Endothelial cell of umbilical vein (primary cell): ENCODE results near the gene LRRC8B. TPM values are rescaled to one million over a fixed set of nuclear protein-coding genes. Genes with fewer than 3 reads are reported as not detected.

ENCODE experiments used
- BruUV-seq: library from RNA; stranded (reverse); fragments of 400-500 nt; replicated peaks from 2 replicates; lab custom pipeline; 2021; lab: Mats Ljungman, UMichigan
- CTCF ChIA-PET: fragments of 300-600, 350-600 bp; sonication (Branson Sonifier 250); formaldehyde crosslinking; loops from one replicate; lab custom pipeline; 2021; ENCODE audit warnings: antibody characterized with exemption, inconsistent platforms; lab: Charles Lee
- POLR2A ChIA-PET: fragments of 300-600, 350-600 bp; sonication (Branson Sonifier 250); formaldehyde crosslinking; loops from one replicate; lab custom pipeline; 2021; ENCODE audit warnings: antibody characterized with exemption, inconsistent platforms; lab: Charles Lee
- DNase-seq: peaks from one replicate; pipeline ENCODE4 v3.0.0-alpha.2; 2011; ENCODE audit warnings: low read depth, low spot score
- FAIRE-seq: peaks from 2 replicates; lab custom pipeline; 2011; peaks lifted over from hg19 to GRCh38; lab: Jason Lieb, UNC
- H2AFZ ChIP-seq: 2 replicates; pipeline ENCODE4 v1.6.0; 2012; ENCODE audit warnings: low read depth, low read length, control low read depth, inconsistent platforms
- H3K27ac ChIP-seq: 2 replicates; pipeline ENCODE4 v1.5.1; 2011; ENCODE audit warnings: low read depth, mild to moderate bottlenecking, control low read depth, low read length, moderate library complexity; ENCODE audit not compliant: insufficient read depth
- H3K27me3 ChIP-seq, 2 experiments: 2 replicates each; pipeline versions ENCODE4 v1.6.0 to v1.6.1; 2011; ENCODE audit warnings: low read length in 2 of 2, mixed read lengths in 1 of 2; ENCODE audit not compliant: control insufficient read depth in 2 of 2, insufficient read depth in 2 of 2
- H3K36me3 ChIP-seq, 2 experiments: 2 replicates in 1 of 2; 3 replicates in 1 of 2; pipeline ENCODE4 v1.5.1; 2011; ENCODE audit warnings: low read length in 2 of 2, mild to moderate bottlenecking in 1 of 2, moderate library complexity in 1 of 2; ENCODE audit not compliant: control insufficient read depth in 2 of 2, insufficient read depth in 2 of 2; ENCODE audit errors: extremely low read depth in 1 of 2
- H3K4me1 ChIP-seq: 3 replicates; pipeline ENCODE4 v1.5.1; 2011; ENCODE audit warnings: mild to moderate bottlenecking, low read length; ENCODE audit not compliant: control insufficient read depth, insufficient read depth; ENCODE audit errors: extremely low read depth
- H3K4me2 ChIP-seq: 2 replicates; pipeline ENCODE4 v1.6.1; 2011; ENCODE audit warnings: low read length, control low read depth, mixed read lengths; ENCODE audit not compliant: insufficient read depth
- H3K4me3 ChIP-seq, 3 experiments: fragments of 200-600 bp in 1 of 3; sonication (generic), shearing (Covaris generic) in 1 of 3; replicated peaks in 1 of 3; 2 replicates each; pipeline ENCODE4 v1.5.1; 2011 to 2016; ENCODE audit warnings: control low read depth in 3 of 3, low read length in 3 of 3, mild to moderate bottlenecking in 2 of 3, inconsistent platforms in 1 of 3, low read depth in 1 of 3, moderate library complexity in 1 of 3; ENCODE audit not compliant: insufficient read depth in 1 of 3
- H3K79me2 ChIP-seq: 2 replicates; pipeline ENCODE4 v1.6.0; 2012; ENCODE audit warnings: low read length, inconsistent platforms; ENCODE audit not compliant: control insufficient read depth, insufficient read depth
- H3K9ac ChIP-seq: replicated peaks from 2 replicates; pipeline ENCODE3; 2011; ENCODE audit warnings: low read length, control low read depth; ENCODE audit not compliant: insufficient read depth; ENCODE audit errors: extremely low read depth
- H3K9me1 ChIP-seq: replicated peaks from 3 replicates; pipeline ENCODE4 v1.6.0; 2011; ENCODE audit warnings: mild to moderate bottlenecking, low read length; ENCODE audit not compliant: control insufficient read depth, insufficient read depth; ENCODE audit errors: extremely low read depth
- H3K9me3 ChIP-seq: replicated peaks from 2 replicates; pipeline ENCODE4 v1.5.1; 2012; ENCODE audit warnings: low read length, inconsistent platforms; ENCODE audit not compliant: control insufficient read depth, insufficient read depth
- H4K20me1 ChIP-seq: replicated peaks from 2 replicates; pipeline ENCODE3; 2011; ENCODE audit warnings: mild to moderate bottlenecking, low read length; ENCODE audit not compliant: control insufficient read depth, insufficient read depth; ENCODE audit errors: extremely low read depth
- EZH2 ChIP-seq: IDR thresholded peaks from 2 replicates; pipeline ENCODE4 v1.6.1; 2012; ENCODE audit warnings: borderline replicate concordance, low read depth, mild to moderate bottlenecking, moderate library complexity, low read length, inconsistent platforms; ENCODE audit not compliant: severe bottlenecking
- FOS ChIP-seq: IDR thresholded peaks from 2 replicates; pipeline ENCODE4 v1.6.1; 2011; ENCODE audit warnings: mild to moderate bottlenecking, low read length, moderate library complexity, borderline replicate concordance; ENCODE audit not compliant: insufficient read depth
- GATA2 ChIP-seq: IDR thresholded peaks from 2 replicates; pipeline ENCODE4 v1.7.0; 2011; ENCODE audit warnings: low read depth, mild to moderate bottlenecking, moderate library complexity, mixed read lengths, low read length; ENCODE audit not compliant: insufficient read length, insufficient read depth
- JUN ChIP-seq: IDR thresholded peaks from 2 replicates; pipeline ENCODE4 v1.6.1; 2011; ENCODE audit warnings: borderline replicate concordance, low read depth; ENCODE audit not compliant: insufficient read length, insufficient read depth
- MYC ChIP-seq: IDR thresholded peaks from one replicate; pipeline ENCODE4 v1.6.1; 2011; ENCODE audit warnings: mild to moderate bottlenecking, low read depth, low read length
- POLR2A ChIP-seq: IDR thresholded peaks from 2 replicates; pipeline ENCODE4 v1.6.1; 2012; ENCODE audit warnings: low read depth, mild to moderate bottlenecking, control low read depth, low read length
- POLR2AphosphoS5 ChIP-seq: IDR thresholded peaks from 2 replicates; pipeline ENCODE4 v1.6.1; 2012; ENCODE audit warnings: low read depth, mild to moderate bottlenecking, control low read depth, low read length, moderate library complexity; ENCODE audit not compliant: insufficient read depth
- dilution Hi-C: fragments of 300-500 bp; cut with MboI; formaldehyde crosslinking; loops from one replicate; pipeline ENCODE4 v1.15.0; 2019; ENCODE audit warnings: low sequenced_read_pairs; ENCODE audit not compliant: extremely low pct_ligation_motif_present
- intact Hi-C: fragments of 100-400 bp; cut with micrococcal nuclease; formaldehyde crosslinking; loops from one replicate; pipeline ENCODE4 v1.10.0; 2022
- polyA plus RNA-seq, 4 experiments: library from polyadenylated mRNA; depleted of rRNA in 3 of 4; stranded (reverse) in 3 of 4; unstranded in 1 of 4; fragments of >200 nt; gene quantifications; 2 replicates each; pipeline versions ENCODE4 v1.2.1 to v1.2.3, GENCODE V29; 2011 to 2012; ENCODE audit warnings: missing spikeins in 1 of 4
- total RNA-seq: library from RNA; stranded (reverse); gene quantifications from 2 replicates; pipeline ENCODE4 v1.2.3, GENCODE V29; 2021
- TF ChIP-seq, protein P1 (sequence below), 2 donors: IDR thresholded peaks; 1 replicate in 1 of 2; 2 replicates in 1 of 2; pipeline ENCODE4 v1.5.1; 2011; ENCODE audit warnings: low read length in 2 of 2, mild to moderate bottlenecking in 2 of 2, moderate library complexity in 2 of 2, control low read depth in 1 of 2, inconsistent platforms in 1 of 2, low read depth in 1 of 2; ENCODE audit not compliant: insufficient read depth in 1 of 2; ENCODE audit errors: extremely low read depth in 1 of 2
- TF ChIP-seq, protein P2 (sequence below): IDR thresholded peaks from 2 replicates; pipeline ENCODE4 v1.6.1; 2011; ENCODE audit not compliant: insufficient read depth, insufficient read length

Gene LRRC8B
- total and polyA plus RNA-seq, 2 donors (not counting 3 experiments of a cell fraction or from before 2014, with no cell fraction given): 15.2 to 15.8 TPM

DNA sequence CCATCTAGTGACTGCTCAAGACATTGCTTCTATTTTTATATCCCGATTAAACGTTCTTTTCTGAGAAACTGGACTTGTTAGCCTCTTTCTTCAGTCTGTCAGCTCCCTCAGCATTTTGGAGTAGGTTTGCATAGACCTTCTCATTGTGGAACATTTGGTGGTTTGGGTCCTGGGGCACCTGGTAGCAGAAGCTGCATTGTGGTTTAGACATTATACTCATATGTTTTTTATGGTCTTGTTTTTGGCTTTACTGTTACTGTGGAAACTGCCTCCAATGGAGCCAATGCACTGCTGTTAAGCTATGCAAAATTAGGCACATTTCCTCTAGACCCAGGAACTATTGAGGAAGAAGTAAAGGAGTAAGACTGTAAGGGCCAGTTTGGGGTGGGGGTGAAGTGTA, 36.7 kb upstream of the LRRC8B start:
- Histone ChIP-seq H2AFZ (no peak overlapping the region), H3K4me3 (no peak overlapping the region), H3K27me3 (peaks cover 0 to 14% of the 10 kb centered on the region in 2 experiments), H3K36me3 (no peaks in the 10 kb centered on the region), H3K9ac (no peak overlapping the region), H3K4me1 (no peaks in the 10 kb centered on the region), H3K9me3 (no peaks in the 10 kb centered on the region), H4K20me1 (no peaks in the 10 kb centered on the region), H3K79me2 (no peaks in the 10 kb centered on the region), H3K9me1 (no peaks in the 10 kb centered on the region), H3K27ac (no peak overlapping the region), H3K4me2 (no peak overlapping the region)
- CTCF ChIA-PET: interaction anchor here (0.6 to 2.9 kb wide), 3 partner anchors 10 to 490 kb away, joined by 4 to 8 read pairs (median 6); no protein-coding TSS in a partner anchor
- intact Hi-C loops: no loop called here
- DNase-seq (no peak), FAIRE-seq (no peak)
- no TSS peak for BruUV-seq
- POLR2A ChIA-PET: no interaction called here
- dilution Hi-C loops: no loop called here
- TF ChIP-seq POLR2AphosphoS5 (no peak), FOS (no peak), GATA2 (no peak), POLR2A (no peak), EZH2 (no peak), MYC (no peak), JUN (no peak)
- TF ChIP-seq, protein P1, sequence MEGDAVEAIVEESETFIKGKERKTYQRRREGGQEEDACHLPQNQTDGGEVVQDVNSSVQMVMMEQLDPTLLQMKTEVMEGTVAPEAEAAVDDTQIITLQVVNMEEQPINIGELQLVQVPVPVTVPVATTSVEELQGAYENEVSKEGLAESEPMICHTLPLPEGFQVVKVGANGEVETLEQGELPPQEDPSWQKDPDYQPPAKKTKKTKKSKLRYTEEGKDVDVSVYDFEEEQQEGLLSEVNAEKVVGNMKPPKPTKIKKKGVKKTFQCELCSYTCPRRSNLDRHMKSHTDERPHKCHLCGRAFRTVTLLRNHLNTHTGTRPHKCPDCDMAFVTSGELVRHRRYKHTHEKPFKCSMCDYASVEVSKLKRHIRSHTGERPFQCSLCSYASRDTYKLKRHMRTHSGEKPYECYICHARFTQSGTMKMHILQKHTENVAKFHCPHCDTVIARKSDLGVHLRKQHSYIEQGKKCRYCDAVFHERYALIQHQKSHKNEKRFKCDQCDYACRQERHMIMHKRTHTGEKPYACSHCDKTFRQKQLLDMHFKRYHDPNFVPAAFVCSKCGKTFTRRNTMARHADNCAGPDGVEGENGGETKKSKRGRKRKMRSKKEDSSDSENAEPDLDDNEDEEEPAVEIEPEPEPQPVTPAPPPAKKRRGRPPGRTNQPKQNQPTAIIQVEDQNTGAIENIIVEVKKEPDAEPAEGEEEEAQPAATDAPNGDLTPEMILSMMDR (IDR thresholded peaks at IDR 0.05; ENCODE audit: extremely low read depth in 1 of 2, insufficient read depth in 1 of 2, low read depth in 1 of 2, low read length in 2 of 2): no peak
- TF ChIP-seq, protein P2, sequence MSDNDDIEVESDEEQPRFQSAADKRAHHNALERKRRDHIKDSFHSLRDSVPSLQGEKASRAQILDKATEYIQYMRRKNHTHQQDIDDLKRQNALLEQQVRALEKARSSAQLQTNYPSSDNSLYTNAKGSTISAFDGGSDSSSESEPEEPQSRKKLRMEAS: no peak
